22Rv1 (cell line): ENCODE measurements around the gene KCNK18.

ENCODE experiments used
- ZFX ChIP-seq: fragments of 450-650 bp; IDR thresholded peaks from 2 replicates; pipeline ENCODE4 v1.6.1; 2017; ENCODE audit warnings: antibody characterized with exemption, borderline replicate concordance
- TF ChIP-seq, protein P1 (sequence below): fragments of 450-650 bp; IDR thresholded peaks from 2 replicates; pipeline ENCODE4 v1.5.1; 2017; ENCODE audit warnings: mild to moderate bottlenecking

- TF ChIP-seq, protein P1, sequence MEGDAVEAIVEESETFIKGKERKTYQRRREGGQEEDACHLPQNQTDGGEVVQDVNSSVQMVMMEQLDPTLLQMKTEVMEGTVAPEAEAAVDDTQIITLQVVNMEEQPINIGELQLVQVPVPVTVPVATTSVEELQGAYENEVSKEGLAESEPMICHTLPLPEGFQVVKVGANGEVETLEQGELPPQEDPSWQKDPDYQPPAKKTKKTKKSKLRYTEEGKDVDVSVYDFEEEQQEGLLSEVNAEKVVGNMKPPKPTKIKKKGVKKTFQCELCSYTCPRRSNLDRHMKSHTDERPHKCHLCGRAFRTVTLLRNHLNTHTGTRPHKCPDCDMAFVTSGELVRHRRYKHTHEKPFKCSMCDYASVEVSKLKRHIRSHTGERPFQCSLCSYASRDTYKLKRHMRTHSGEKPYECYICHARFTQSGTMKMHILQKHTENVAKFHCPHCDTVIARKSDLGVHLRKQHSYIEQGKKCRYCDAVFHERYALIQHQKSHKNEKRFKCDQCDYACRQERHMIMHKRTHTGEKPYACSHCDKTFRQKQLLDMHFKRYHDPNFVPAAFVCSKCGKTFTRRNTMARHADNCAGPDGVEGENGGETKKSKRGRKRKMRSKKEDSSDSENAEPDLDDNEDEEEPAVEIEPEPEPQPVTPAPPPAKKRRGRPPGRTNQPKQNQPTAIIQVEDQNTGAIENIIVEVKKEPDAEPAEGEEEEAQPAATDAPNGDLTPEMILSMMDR: no peak
- TF ChIP-seq ZFX: no peak
Measured at GRCh38 chr10:117214401-117214800, 17.1 kb downstream of the KCNK18 start.
